Caco-2 (cell line): ENCODE results near the gene SLC27A4. TPM values are rescaled to one million over a fixed set of nuclear protein-coding genes. Genes with fewer than 3 reads are reported as not detected.

Source experiments
- BruUV-seq: library from RNA; stranded (reverse); fragments of 400-500 nt; replicated peaks from 2 replicates; lab custom pipeline; 2021; lab: Mats Ljungman, UMichigan
- CTCF ChIA-PET: fragments of 300-600 bp; sonication (Branson Sonifier 250); formaldehyde crosslinking; loops from one replicate; lab custom pipeline; 2022; ENCODE audit warnings: antibody characterized with exemption; lab: Charles Lee
- POLR2A ChIA-PET: fragments of 300-600 bp; sonication (Branson Sonifier 250); formaldehyde crosslinking; loops from one replicate; lab custom pipeline; 2022; ENCODE audit warnings: antibody characterized with exemption; lab: Charles Lee
- DNase-seq, 2 experiments: peaks; one replicate each; pipeline versions ENCODE4 v3.0.0 to v3.0.0-alpha.2; 2020 to 2022
- H3K27me3 ChIP-seq: replicated peaks from 2 replicates; pipeline ENCODE4 v1.6.0; 2011; ENCODE audit warnings: low read length; ENCODE audit not compliant: control insufficient read depth, insufficient read depth
- H3K36me3 ChIP-seq: 2 replicates; pipeline ENCODE4 v1.5.1; 2011; ENCODE audit warnings: low read length; ENCODE audit not compliant: control insufficient read depth, insufficient read depth
- H3K4me1 ChIP-seq: fragments of 250-450 bp; sonication (Bioruptor Pico); 2 replicates; pipeline ENCODE4 v1.5.1; 2020; ENCODE audit warnings: mild to moderate bottlenecking
- H3K4me3 ChIP-seq: 2 replicates; pipeline ENCODE4 v1.5.1; 2011; ENCODE audit warnings: low read depth, mild to moderate bottlenecking, control low read depth, low read length
- H3K9me3 ChIP-seq: fragments of 250-450 bp; sonication (Bioruptor Pico); 2 replicates; pipeline ENCODE4 v1.5.1; 2020; ENCODE audit warnings: mild to moderate bottlenecking, moderate library complexity
- H3K27ac Mint-ChIP-seq: one replicate; pipeline ENCODE4 v1.8.0; 2022; ENCODE audit warnings: mixed read lengths; ENCODE audit not compliant: unreplicated experiment
- H3K27me3 Mint-ChIP-seq: one replicate; pipeline ENCODE4 v1.8.0; 2022; ENCODE audit warnings: mixed read lengths; ENCODE audit not compliant: insufficient read depth, unreplicated experiment
- H3K36me3 Mint-ChIP-seq: one replicate; pipeline ENCODE4 v1.8.0; 2022; ENCODE audit warnings: mild to moderate bottlenecking, mixed read lengths; ENCODE audit not compliant: insufficient read depth, unreplicated experiment
- H3K4me1 Mint-ChIP-seq: one replicate; pipeline ENCODE4 v1.8.0; 2022; ENCODE audit warnings: low read depth, mixed read lengths; ENCODE audit not compliant: unreplicated experiment
- H3K4me3 Mint-ChIP-seq: one replicate; pipeline ENCODE4 v1.8.0; 2022; ENCODE audit warnings: mild to moderate bottlenecking, moderate library complexity, mixed read lengths; ENCODE audit not compliant: unreplicated experiment
- H3K9me3 Mint-ChIP-seq: one replicate; pipeline ENCODE4 v1.8.0; 2022; ENCODE audit warnings: mixed read lengths; ENCODE audit not compliant: unreplicated experiment
- CTCF ChIP-seq, 2 experiments: fragments of 200-600 bp in 1 of 2; IDR thresholded peaks; 1 replicate in 1 of 2; 2 replicates in 1 of 2; pipeline versions ENCODE4 v1.5.1 to v1.8.0; 2011 to 2022; ENCODE audit warnings: antibody characterized with exemption in 1 of 2, control low read depth in 1 of 2, inconsistent platforms in 1 of 2, low read depth in 1 of 2, low read length in 1 of 2, mild to moderate bottlenecking in 1 of 2, moderate library complexity in 1 of 2; ENCODE audit not compliant: insufficient read depth in 1 of 2, severe bottlenecking in 1 of 2, unreplicated experiment in 1 of 2
- intact Hi-C: fragments of 100-400 bp; cut with micrococcal nuclease; formaldehyde crosslinking; loops from one replicate; pipeline ENCODE4 v1.10.0; 2022; ENCODE audit not compliant: unreplicated experiment
- total RNA-seq: library from RNA; stranded (reverse); gene quantifications from 2 replicates; pipeline ENCODE4 v1.2.3, GENCODE V29; 2022

The SLC27A4 gene
- total RNA-seq, 1 experiment from 2014 or later, result 22.8 TPM

GRCh38 chr9:128371630-128372117 is 31.3 kb downstream of the SLC27A4 start:
- Mint-ChIP-seq H3K27ac (peak overlapping the region; percentile 71), H3K9me3 (no peaks in the 10 kb centered on the region), H3K4me1 (peaks cover 14% of the 10 kb centered on the region), H3K27me3 (no peaks in the 10 kb centered on the region), H3K4me3 (peak overlapping the region; percentile 79), H3K36me3 (no peaks in the 10 kb centered on the region)
- intact Hi-C loops, result loop anchor here (1.0 to 10.0 kb wide), 2 partner anchors 30 to 133 kb away; partner anchors contain the start of gene GLE1
- no peak for TF ChIP-seq CTCF (IDR thresholded peaks at IDR 0.05; ENCODE audit: insufficient read depth in 1 of 2, low read depth in 1 of 2, low read length in 1 of 2, severe bottlenecking in 1 of 2, unreplicated experiment in 1 of 2)
- Histone ChIP-seq H3K27me3 (no peaks in the 10 kb centered on the region), H3K9me3 (no peaks in the 10 kb centered on the region), H3K4me1 (peaks cover 12% of the 10 kb centered on the region; the same call in 1 of the 2 replicates), H3K4me3 (peak overlapping the region; percentile 100), H3K36me3 (peaks cover 2% of the 10 kb centered on the region; the same call in 1 of the 2 replicates)
- ChIA-PET CTCF (interaction anchor here (0.6 to 2.7 kb wide), 9 partner anchors 10 to 657 kb away, joined by 3 to 28 read pairs (median 5); partner anchors contain the start of genes SH3GLB2 and SLC27A4), POLR2A (interaction anchor here (0.5 to 1.5 kb wide), 10 partner anchors 10 to 264 kb away, joined by 4 to 11 read pairs (median 4); partner anchors contain the start of genes GOLGA2, ODF2, SPTAN1 and SWI5)
- BruUV-seq, result TSS peak; percentile 66
- no peak for DNase-seq

- H3K9me3 ChIP-seq, result no peaks in the 10 kb centered on the region
- no peak for TF ChIP-seq CTCF (IDR thresholded peaks at IDR 0.05; ENCODE audit: insufficient read depth in 1 of 2, low read depth in 1 of 2, low read length in 1 of 2, severe bottlenecking in 1 of 2, unreplicated experiment in 1 of 2)
- H3K4me3 ChIP-seq, result peak overlapping the region; percentile 100
- H3K36me3 Mint-ChIP-seq, result no peaks in the 10 kb centered on the region
- intact Hi-C loops, result loop anchor here (10.0 kb wide), 1 partner anchor 133 kb away; the partner anchor contains the start of gene GLE1
- peaks cover 2% of the 10 kb centered on the region; the same call in 1 of the 2 replicates for H3K36me3 ChIP-seq
- DNase-seq, result no peak
- ChIA-PET POLR2A (interaction anchor here (0.5 to 1.5 kb wide), 3 partner anchors 10 to 98 kb away, joined by 4 to 11 read pairs (median 4); partner anchors contain the start of gene ODF2), CTCF (interaction anchor here (1.4 to 2.7 kb wide), 2 partner anchors 31 to 77 kb away, joined by 9 to 10 read pairs; no protein-coding TSS in a partner anchor)
- H3K4me3 Mint-ChIP-seq, result peak overlapping the region; percentile 79
- H3K27me3 Mint-ChIP-seq, result no peaks in the 10 kb centered on the region
- H3K27me3 ChIP-seq, result no peaks in the 10 kb centered on the region
- peaks cover 12% of the 10 kb centered on the region; the same call in 1 of the 2 replicates for H3K4me1 ChIP-seq
- BruUV-seq, result no TSS peak
- peak overlapping the region; percentile 71 for H3K27ac Mint-ChIP-seq
- peaks cover 14% of the 10 kb centered on the region for H3K4me1 Mint-ChIP-seq
- H3K9me3 Mint-ChIP-seq, result no peaks in the 10 kb centered on the region
These were observed 31.9 kb downstream of the SLC27A4 start for GRCh38 chr9:128372188-128372641.

GRCh38 chr9:128372784-128373183 is 32.5 kb downstream of the SLC27A4 start:
- ChIA-PET CTCF (no interaction called here), POLR2A (no interaction called here)
- Mint-ChIP-seq H3K27ac (no peak overlapping the region), H3K4me1 (peaks cover 14% of the 10 kb centered on the region), H3K9me3 (no peaks in the 10 kb centered on the region), H3K36me3 (peaks cover 2% of the 10 kb centered on the region), H3K4me3 (peak overlapping the region; percentile 79), H3K27me3 (no peaks in the 10 kb centered on the region)
- intact Hi-C loops, result loop anchor here (10.0 kb wide), 1 partner anchor 132 kb away; the partner anchor contains the start of gene GLE1
- peaks cover 12% of the 10 kb centered on the region; the same call in 1 of the 2 replicates for H3K4me1 ChIP-seq
- peaks cover 2% of the 10 kb centered on the region; the same call in 1 of the 2 replicates for H3K36me3 ChIP-seq
- H3K27me3 ChIP-seq, result no peaks in the 10 kb centered on the region
- H3K4me3 ChIP-seq, result no peak overlapping the region
- TF ChIP-seq CTCF (IDR thresholded peaks at IDR 0.05; ENCODE audit: insufficient read depth in 1 of 2, low read depth in 1 of 2, low read length in 1 of 2, severe bottlenecking in 1 of 2, unreplicated experiment in 1 of 2), result no peak
- no TSS peak for BruUV-seq
- H3K9me3 ChIP-seq, result no peaks in the 10 kb centered on the region
- DNase-seq, result no peak
